ENCODE data around the gene SHROOM4.

GRCh38 chrX:50668860-50669259, 145.1 kb downstream of the SHROOM4 start:
- TF ChIP-seq TCF12 (IDR thresholded peaks at IDR 0.05): no peak
- TF ChIP-seq TCF12 (CRISPR knock-in tag; IDR thresholded peaks at IDR 0.05): no peak
- TF ChIP-seq HNRNPLL (IDR thresholded peaks at IDR 0.05; ENCODE audit: low read depth, low read length, poor library complexity, severe bottlenecking): no peak
- no peak for TF ChIP-seq DR1 (CRISPR knock-in tag; IDR thresholded peaks at IDR 0.05)
- TF ChIP-seq CTCF (CRISPR knock-in tag; IDR thresholded peaks at IDR 0.05): no peak

Data from HepG2 (cell line).